Measurements from ENCODE around the gene SPATA3. TPM values are rescaled to one million over a fixed set of nuclear protein-coding genes. Genes with fewer than 3 reads are reported as not detected.
"Not testable (repeated sequence)": the region's sequence is repeated elsewhere in the genome, so short reads cannot be mapped to it uniquely, and the experiment has no call there.

SPATA3 gene
- total RNA-seq, 1 donor from 2014 or later: not detected

DNA sequence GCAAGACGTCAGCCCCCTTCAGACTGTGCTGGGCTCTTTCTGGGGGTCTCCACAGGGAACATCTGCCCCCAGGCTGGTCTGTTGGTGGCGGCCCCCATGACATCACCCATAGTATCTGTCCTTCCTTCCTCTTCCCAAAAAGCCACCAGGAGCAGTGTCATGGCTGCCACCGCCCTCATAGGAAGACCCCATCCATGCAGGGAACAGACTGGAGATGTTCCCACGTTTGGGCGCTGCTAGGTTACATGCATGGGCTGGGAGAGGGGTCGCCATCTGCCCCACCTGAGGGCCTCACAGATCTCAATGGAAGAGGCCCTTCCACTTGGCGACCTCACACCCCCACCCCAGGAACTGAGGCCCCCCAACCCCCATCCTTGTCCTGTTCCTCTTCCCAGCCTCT lies 5.1 kb downstream of the SPATA3 start:
- H3K9me3 ChIP-seq: no peaks in the 10 kb centered on the region
- intact Hi-C loops (cut with DNase I): no loop called here
- TF ChIP-seq, protein P1, sequence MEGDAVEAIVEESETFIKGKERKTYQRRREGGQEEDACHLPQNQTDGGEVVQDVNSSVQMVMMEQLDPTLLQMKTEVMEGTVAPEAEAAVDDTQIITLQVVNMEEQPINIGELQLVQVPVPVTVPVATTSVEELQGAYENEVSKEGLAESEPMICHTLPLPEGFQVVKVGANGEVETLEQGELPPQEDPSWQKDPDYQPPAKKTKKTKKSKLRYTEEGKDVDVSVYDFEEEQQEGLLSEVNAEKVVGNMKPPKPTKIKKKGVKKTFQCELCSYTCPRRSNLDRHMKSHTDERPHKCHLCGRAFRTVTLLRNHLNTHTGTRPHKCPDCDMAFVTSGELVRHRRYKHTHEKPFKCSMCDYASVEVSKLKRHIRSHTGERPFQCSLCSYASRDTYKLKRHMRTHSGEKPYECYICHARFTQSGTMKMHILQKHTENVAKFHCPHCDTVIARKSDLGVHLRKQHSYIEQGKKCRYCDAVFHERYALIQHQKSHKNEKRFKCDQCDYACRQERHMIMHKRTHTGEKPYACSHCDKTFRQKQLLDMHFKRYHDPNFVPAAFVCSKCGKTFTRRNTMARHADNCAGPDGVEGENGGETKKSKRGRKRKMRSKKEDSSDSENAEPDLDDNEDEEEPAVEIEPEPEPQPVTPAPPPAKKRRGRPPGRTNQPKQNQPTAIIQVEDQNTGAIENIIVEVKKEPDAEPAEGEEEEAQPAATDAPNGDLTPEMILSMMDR (IDR thresholded peaks at IDR 0.05): no peak
- no peak overlapping the region for H3K4me3 ChIP-seq
- H3K27me3 ChIP-seq: no peaks in the 10 kb centered on the region
- H3K4me1 ChIP-seq: no peaks in the 10 kb centered on the region
- no peak for DNase-seq (ENCODE audit: low spot score in 2 of 2)
- H3K27ac ChIP-seq: no peak overlapping the region
- H3K36me3 ChIP-seq: no peaks in the 10 kb centered on the region

DNA sequence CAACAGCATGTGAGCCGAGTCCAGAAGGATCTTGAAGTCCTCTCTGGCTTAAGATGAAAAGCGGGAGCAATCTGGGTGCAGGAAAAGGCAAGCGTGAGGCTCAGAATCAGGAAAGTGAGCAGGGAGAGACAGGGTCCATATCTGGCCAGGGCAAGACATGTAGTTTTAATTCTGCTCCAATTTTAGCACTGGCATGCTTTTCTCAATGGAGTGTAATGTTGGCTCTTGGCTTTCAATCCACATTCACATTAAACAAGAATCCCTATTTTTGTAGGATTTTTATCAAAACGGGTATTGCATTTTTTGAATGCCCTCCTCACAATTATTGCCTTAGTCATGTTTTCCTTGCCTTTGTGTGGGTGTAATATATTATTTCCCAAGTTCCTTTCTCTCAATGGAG lies 6.0 kb downstream of the SPATA3 start:
- Histone ChIP-seq H3K36me3 (no peaks in the 10 kb centered on the region), H3K4me3 (no peak overlapping the region), H3K4me1 (no peaks in the 10 kb centered on the region), H3K27me3 (no peaks in the 10 kb centered on the region), H3K27ac (no peak overlapping the region), H3K9me3 (no peaks in the 10 kb centered on the region)
- DNase-seq (ENCODE audit: low spot score in 2 of 2): no peak
- intact Hi-C loops (cut with DNase I): no loop called here
- TF ChIP-seq, protein P1 (IDR thresholded peaks at IDR 0.05): no peak

DNA sequence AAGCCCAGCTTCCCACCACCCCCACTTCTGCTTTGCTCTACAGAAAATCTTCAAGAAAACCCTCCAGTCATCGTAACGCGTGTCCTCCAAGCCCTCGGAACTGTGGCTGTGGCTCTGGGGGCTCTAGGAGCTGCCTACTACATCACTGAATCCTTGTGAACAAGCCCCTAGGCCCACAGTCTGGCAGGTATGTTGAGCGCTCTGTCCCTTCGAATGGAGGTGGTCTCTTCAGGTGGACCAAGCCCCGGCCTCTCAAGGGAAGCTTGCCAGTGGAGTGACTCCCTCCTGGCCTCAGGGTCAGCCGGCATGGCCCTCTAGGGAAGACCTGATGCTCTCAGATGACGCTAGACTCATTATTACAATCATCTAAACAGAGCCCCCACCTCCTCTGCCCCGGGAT lies 6.7 kb downstream of the SPATA3 start:
- Histone ChIP-seq H3K9me3 (no peaks in the 10 kb centered on the region), H3K4me3 (no peak overlapping the region), H3K27me3 (no peaks in the 10 kb centered on the region), H3K36me3 (no peaks in the 10 kb centered on the region), H3K4me1 (no peaks in the 10 kb centered on the region), H3K27ac (no peak overlapping the region)
- intact Hi-C loops (cut with DNase I): no loop called here
- TF ChIP-seq, protein P1 (IDR thresholded peaks at IDR 0.05): no peak
- no peak for DNase-seq (ENCODE audit: low spot score in 2 of 2)

DNA sequence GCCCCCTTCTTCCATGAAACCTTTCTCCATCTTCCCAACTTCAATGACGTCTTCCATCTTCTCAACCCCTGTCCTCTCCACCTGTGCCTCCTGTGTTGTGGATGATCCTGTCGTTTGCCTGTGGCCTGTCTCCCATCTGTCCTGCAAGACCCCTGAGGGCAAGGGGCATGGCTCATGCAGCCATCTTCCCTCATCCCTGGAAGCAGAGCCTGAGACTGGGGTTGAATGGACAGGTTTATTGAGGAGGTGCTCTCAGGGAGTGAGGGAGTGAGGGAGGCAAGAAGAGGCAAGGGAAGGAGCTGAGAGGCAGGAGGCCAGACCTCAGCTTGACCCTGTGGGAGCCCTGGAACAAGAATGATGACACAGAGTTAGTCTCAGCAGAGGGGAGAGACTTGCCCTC lies 7.3 kb downstream of the SPATA3 start:
- Histone ChIP-seq H3K4me1 (no peaks in the 10 kb centered on the region), H3K27ac (no peak overlapping the region), H3K4me3 (no peak overlapping the region), H3K36me3 (no peaks in the 10 kb centered on the region), H3K27me3 (no peaks in the 10 kb centered on the region), H3K9me3 (no peaks in the 10 kb centered on the region)
- intact Hi-C loops (cut with DNase I): no loop called here
- no peak for DNase-seq (ENCODE audit: low spot score in 2 of 2)
- TF ChIP-seq, protein P1 (IDR thresholded peaks at IDR 0.05): no peak

DNA sequence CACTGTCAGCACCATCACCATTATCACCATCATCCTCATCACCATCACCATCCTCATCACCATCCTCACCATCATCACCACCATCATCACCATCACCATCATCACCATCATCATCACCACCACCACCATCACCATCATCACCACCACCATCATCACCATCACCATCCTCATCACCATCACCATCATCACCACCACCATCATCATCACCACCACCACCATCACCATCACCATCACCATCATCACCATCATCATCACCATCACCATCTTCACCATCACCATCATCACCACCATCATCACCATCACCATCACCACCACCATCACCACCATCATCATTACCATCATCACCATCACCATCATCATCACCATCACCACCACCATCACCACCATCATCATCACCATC lies 9.0 kb downstream of the SPATA3 start:
- intact Hi-C loops (cut with DNase I); H3K27ac ChIP-seq; H3K27me3 ChIP-seq; DNase-seq (ENCODE audit: low spot score in 2 of 2); H3K4me3 ChIP-seq; H3K9me3 ChIP-seq; H3K4me1 ChIP-seq; H3K36me3 ChIP-seq: not testable (repeated sequence)

DNA sequence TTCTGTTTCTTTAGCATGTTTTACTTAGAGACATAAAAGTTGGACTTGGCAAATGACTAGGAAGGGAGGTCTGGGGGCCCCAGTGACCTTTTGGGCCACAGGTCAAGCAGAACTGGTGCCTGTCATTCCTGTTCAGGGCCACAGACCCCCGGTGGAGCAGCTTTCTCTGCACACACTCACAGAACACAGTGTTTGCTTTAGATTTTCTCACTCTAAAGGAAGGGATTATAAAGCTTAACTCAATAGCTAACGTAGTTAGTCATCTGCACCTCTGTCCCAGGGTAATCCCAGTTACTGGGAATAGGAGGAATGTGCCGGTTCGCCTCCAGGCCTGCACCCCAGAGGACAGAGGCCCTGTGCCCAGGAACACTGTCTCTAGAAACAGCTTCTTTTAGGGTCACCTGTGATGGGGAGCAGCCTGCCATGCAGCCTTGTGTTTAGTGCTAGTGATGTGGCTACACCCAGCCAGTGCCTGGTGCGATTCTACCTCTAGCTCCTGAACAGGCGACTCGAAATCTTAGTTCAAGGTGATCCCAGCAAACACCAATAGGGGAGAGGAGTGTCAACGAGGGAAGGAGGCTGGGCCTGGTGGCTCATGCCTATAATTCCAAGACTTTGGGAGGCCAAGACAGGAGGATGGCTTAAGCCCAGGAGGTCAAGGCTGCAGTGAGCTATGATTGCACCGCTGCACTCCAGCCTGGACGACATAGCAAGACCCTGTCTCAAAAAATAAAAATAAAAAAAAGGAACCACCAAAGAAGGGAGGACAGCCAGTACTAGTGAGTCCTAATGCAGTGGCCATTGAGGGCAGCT lies 11.6 kb downstream of the SPATA3 start:
- Histone ChIP-seq H3K4me3 (no peak overlapping the region), H3K36me3 (no peaks in the 10 kb centered on the region), H3K9me3 (no peaks in the 10 kb centered on the region), H3K27ac (no peak overlapping the region), H3K4me1 (no peaks in the 10 kb centered on the region), H3K27me3 (no peaks in the 10 kb centered on the region)
- no peak for DNase-seq (ENCODE audit: low spot score in 2 of 2)
- TF ChIP-seq, protein P1 (IDR thresholded peaks at IDR 0.05): no peak
- intact Hi-C loops (cut with DNase I): no loop called here

Measured in ascending aorta (tissue), 2 donors.